GM12878 (cell line): ENCODE data around the gene KIF3A. TPM values are rescaled to one million over a fixed set of nuclear protein-coding genes. Genes with fewer than 3 reads are reported as not detected.

Source experiments
- ATAC-seq: fragments of 200-7000 bp; cut with Tn5 transposase; 3 replicates; pipeline ENCODE4 v1.9.1; 2020; ENCODE audit warnings: mild to moderate bottlenecking, moderate library complexity
- BruUV-seq: library from RNA; stranded (reverse); fragments of 400-500 nt; replicated peaks from 2 replicates; lab custom pipeline; 2021; lab: Mats Ljungman, UMichigan
- CTCF ChIA-PET: fragments of 300-600 bp; sonication (Branson Sonifier 250); formaldehyde crosslinking; extraction: SDS; loops from one replicate; lab custom pipeline; 2021; ENCODE audit warnings: inconsistent platforms; lab: Yijun Ruan, JAX
- POLR2A ChIA-PET: fragments of 350-600 bp; formaldehyde crosslinking; extraction: SDS; loops from one replicate; lab custom pipeline; 2021; ENCODE audit warnings: inconsistent platforms; lab: Charles Lee
- RAD21 ChIA-PET: fragments of 300-600 bp; sonication (Branson Sonifier 250); formaldehyde crosslinking; loops from one replicate; lab custom pipeline; 2023; ENCODE audit warnings: antibody characterized with exemption; ENCODE audit not compliant: unreplicated experiment; lab: Charles Lee
- SMC1A ChIA-PET: fragments of 300-600 bp; sonication (Branson Sonifier 250); formaldehyde crosslinking; loops from one replicate; lab custom pipeline; 2023; ENCODE audit not compliant: unreplicated experiment, uncharacterized antibody; lab: Charles Lee
- DNase-seq: peaks from one replicate; pipeline ENCODE4 v3.0.0-alpha.2; 2011; ENCODE audit warnings: low read depth, low spot score
- FAIRE-seq: peaks from 3 replicates; lab custom pipeline; 2011; peaks lifted over from hg19 to GRCh38; lab: Jason Lieb, UNC
- H2AFZ ChIP-seq: 2 replicates; pipeline ENCODE4 v1.6.0; 2011; ENCODE audit warnings: low read depth, low read length, control low read depth; ENCODE audit not compliant: control insufficient read depth
- H3K27ac ChIP-seq: 2 replicates; pipeline ENCODE4 v1.5.1; 2011; ENCODE audit warnings: control low read depth; ENCODE audit not compliant: control insufficient read depth, insufficient read depth
- H3K27me3 ChIP-seq, 2 experiments: replicated peaks in 1 of 2; 2 replicates each; pipeline versions ENCODE4 v1.6.0 to v1.6.1; 2011; ENCODE audit warnings: low read length in 1 of 2; ENCODE audit not compliant: control insufficient read depth in 2 of 2, insufficient read depth in 2 of 2
- H3K36me3 ChIP-seq, 2 experiments: 2 replicates each; pipeline ENCODE4 v1.5.1; 2011; ENCODE audit warnings: low read length in 1 of 2; ENCODE audit not compliant: control insufficient read depth in 2 of 2, insufficient read depth in 2 of 2
- H3K4me1 ChIP-seq: 2 replicates; pipeline ENCODE4 v1.6.1; 2011; ENCODE audit warnings: mild to moderate bottlenecking, low read length, moderate library complexity, mixed read lengths; ENCODE audit not compliant: control insufficient read depth, insufficient read depth
- H3K4me2 ChIP-seq: 2 replicates; pipeline ENCODE4 v1.6.0; 2011; ENCODE audit warnings: control low read depth; ENCODE audit not compliant: control insufficient read depth, insufficient read depth
- H3K4me3 ChIP-seq: fragments of 200-600 bp; sonication (generic); 2 replicates; pipeline ENCODE4 v1.5.1; 2016
- H3K79me2 ChIP-seq: 2 replicates; pipeline ENCODE4 v1.6.0; 2011; ENCODE audit warnings: low read length; ENCODE audit not compliant: control insufficient read depth, insufficient read depth
- H3K9ac ChIP-seq: 2 replicates; pipeline ENCODE4 v1.8.0; 2011; ENCODE audit warnings: low read length, control low read depth, mixed read lengths; ENCODE audit not compliant: control insufficient read depth, insufficient read depth
- H3K9me3 ChIP-seq: replicated peaks from 3 replicates; pipeline ENCODE4 v1.5.1; 2011; ENCODE audit warnings: mild to moderate bottlenecking, low read length; ENCODE audit not compliant: control insufficient read depth, insufficient read depth
- H4K20me1 ChIP-seq: 2 replicates; pipeline ENCODE4 v1.6.0; 2011; ENCODE audit not compliant: control insufficient read depth, insufficient read depth
- BCL11A ChIP-seq: IDR thresholded peaks from 2 replicates; pipeline ENCODE4 v1.6.1; 2011; ENCODE audit warnings: low read depth, low read length
- BHLHE40 ChIP-seq, 2 experiments: fragments of 450-650 bp in 1 of 2; IDR thresholded peaks; 2 replicates each; pipeline ENCODE4 v1.6.1; 2011 to 2017; ENCODE audit warnings: low read depth in 2 of 2, borderline replicate concordance in 1 of 2, improper control_type of control experiment in 1 of 2, low read length in 1 of 2, mild to moderate bottlenecking in 1 of 2
- KDM1A ChIP-seq: fragments of 200-600 bp; sonication (generic); IDR thresholded peaks from 2 replicates; pipeline ENCODE4 v1.6.1; 2016; ENCODE audit warnings: borderline replicate concordance
- MTA3 ChIP-seq: IDR thresholded peaks from 2 replicates; pipeline ENCODE4 v1.6.1; 2012; ENCODE audit warnings: low read length, inconsistent platforms, borderline replicate concordance
- POLR2A ChIP-seq: IDR thresholded peaks from 2 replicates; pipeline ENCODE4 v1.6.1; 2011; ENCODE audit warnings: low read depth, mild to moderate bottlenecking, low read length
- POU2F2 ChIP-seq: IDR thresholded peaks from 3 replicates; pipeline ENCODE4 v1.6.1; 2011; ENCODE audit warnings: low read depth, mild to moderate bottlenecking, low read length, borderline replicate concordance
- RCOR1 ChIP-seq: conservative IDR thresholded peaks from 2 replicates; pipeline ENCODE4 v1.6.1; 2012; ENCODE audit warnings: low read depth, low read length, improper control_type of control experiment
- SKIL ChIP-seq: fragments of 450-650 bp; IDR thresholded peaks from 2 replicates; pipeline ENCODE4 v1.6.1; 2017; ENCODE audit warnings: mild to moderate bottlenecking, low read depth, inconsistent platforms; ENCODE audit not compliant: poor library complexity, severe bottlenecking
- SMC3 ChIP-seq: IDR thresholded peaks from 2 replicates; pipeline ENCODE4 v1.6.1; 2011; ENCODE audit warnings: low read length, improper control_type of control experiment, borderline replicate concordance
- TCF3 ChIP-seq: IDR thresholded peaks from 2 replicates; pipeline ENCODE4 v1.6.1; 2012; ENCODE audit warnings: low read depth, mild to moderate bottlenecking, low read length, borderline replicate concordance; ENCODE audit not compliant: insufficient read depth
- YBX1 ChIP-seq: fragments of 450-650 bp; IDR thresholded peaks from 2 replicates; pipeline ENCODE4 v1.6.1; 2016; ENCODE audit warnings: antibody characterized with exemption
- ZNF622 ChIP-seq: fragments of 450-650 bp; IDR thresholded peaks from 2 replicates; pipeline ENCODE4 v1.6.1; 2017; ENCODE audit warnings: mild to moderate bottlenecking, inconsistent platforms
- WGBS: methylation state at CpG from one replicate; pipeline ENCODE4 v1.1.6; 2016; ENCODE audit warnings: low lambda C conversion rate; ENCODE audit not compliant: insufficient replicate concordance, insufficient coverage; ENCODE audit errors: missing lambda C conversion rate; 5-methylcytosine and 5-hydroxymethylcytosine counted together
- in situ Hi-C: fragments of 300-500 bp; cut with MboI; formaldehyde crosslinking; loops from 9 replicates; pipeline ENCODE4 v1.14.3; 2018; ENCODE audit warnings: mixed read lengths
- intact Hi-C: fragments of 100-400 bp; cut with micrococcal nuclease; formaldehyde crosslinking; loops from one replicate; pipeline ENCODE4 v1.14.2; 2022; ENCODE audit not compliant: unreplicated experiment
- polyA plus RNA-seq, 11 experiments: library from polyadenylated mRNA; depleted of rRNA in 4 of 11; unstranded in 6 of 11; stranded (reverse) in 5 of 11; fragments of >200 nt; fragmentation: Nextera tagmentation in 4 of 11; fragmentation: Illumina TruSeq in 1 of 11; extraction: Ambion mirVana in 4 of 11; extraction: Trizol in 1 of 11; gene quantifications; 1 replicate in 1 of 11; 2 replicates in 10 of 11; pipeline versions ENCODE4 v1.2.1 to v1.2.3, GENCODE V29; 2011 to 2016; ENCODE audit warnings: inconsistent platforms in 2 of 11, missing spikeins in 2 of 11, low read depth in 1 of 11
- total RNA-seq, 4 experiments: library from RNA; depleted of rRNA in 3 of 4; stranded (reverse); fragments of >200 nt in 3 of 4; fragmentation: Illumina TruSeq in 1 of 4; extraction: Trizol in 1 of 4; gene quantifications; 2 replicates each; pipeline versions ENCODE4 v1.2.1 to v1.2.3, GENCODE V29; 2013 to 2021
- TF ChIP-seq, protein P1 (sequence below): IDR thresholded peaks from 2 replicates; pipeline ENCODE4 v1.6.1; 2011; ENCODE audit warnings: low read depth, low read length, improper control_type of control experiment, borderline replicate concordance

The KIF3A gene
- total and polyA plus RNA-seq, 10 of the 15 experiments (the other 5 are each of a cell fraction or from before 2014, with no cell fraction given) = 2.7 to 36.5 (median 10.0) TPM

DNA sequence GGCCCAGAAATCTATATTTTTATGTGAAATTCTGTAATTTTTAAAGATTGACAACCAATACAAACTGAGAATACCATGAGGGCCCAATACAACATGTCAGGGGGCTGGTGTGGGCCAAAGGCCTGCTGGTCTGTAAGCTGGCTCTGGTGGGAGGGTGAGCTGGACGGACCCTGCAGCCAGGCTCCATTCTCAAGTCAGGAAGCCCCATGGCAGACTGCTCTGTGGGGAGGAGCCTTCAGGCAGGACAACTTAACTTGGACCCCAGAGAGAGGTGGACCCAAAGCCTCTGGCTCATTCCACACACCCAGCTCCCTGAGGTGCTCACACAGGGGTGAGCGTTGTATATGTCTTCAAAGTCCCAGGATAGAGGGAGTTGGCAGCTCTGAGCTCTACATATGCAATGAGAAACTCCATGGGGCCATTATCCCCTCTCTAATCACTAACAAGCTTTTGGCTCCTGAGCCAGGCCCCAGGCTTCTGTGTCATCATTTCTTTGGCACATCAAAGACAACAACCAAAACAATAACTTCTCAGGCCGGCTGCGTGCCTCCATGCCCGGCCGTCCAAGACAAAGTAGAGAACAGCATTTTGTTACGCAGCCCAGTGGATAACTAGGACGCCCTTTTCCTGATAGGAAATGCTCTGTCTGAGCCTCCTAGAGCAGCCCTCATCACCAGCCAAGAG is 33.3 kb upstream of the KIF3A start (continued):
- TF ChIP-seq ZNF622 = no peak
- no peak for TF ChIP-seq YBX1
- TF ChIP-seq POU2F2 = no peak
- no peak for TF ChIP-seq SKIL
- no peak for TF ChIP-seq BCL11A
- TF ChIP-seq MTA3 = no peak
- TF ChIP-seq TCF3 = no peak
- no peak for TF ChIP-seq POLR2A
- TF ChIP-seq, protein P1, sequence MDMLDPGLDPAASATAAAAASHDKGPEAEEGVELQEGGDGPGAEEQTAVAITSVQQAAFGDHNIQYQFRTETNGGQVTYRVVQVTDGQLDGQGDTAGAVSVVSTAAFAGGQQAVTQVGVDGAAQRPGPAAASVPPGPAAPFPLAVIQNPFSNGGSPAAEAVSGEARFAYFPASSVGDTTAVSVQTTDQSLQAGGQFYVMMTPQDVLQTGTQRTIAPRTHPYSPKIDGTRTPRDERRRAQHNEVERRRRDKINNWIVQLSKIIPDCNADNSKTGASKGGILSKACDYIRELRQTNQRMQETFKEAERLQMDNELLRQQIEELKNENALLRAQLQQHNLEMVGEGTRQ = no peak
- TF ChIP-seq KDM1A = no peak
- TF ChIP-seq, all 136 proteins: peak for 0

GRCh38 chr5:132768485-132768868 is 31.1 kb upstream of the KIF3A start:
- no peak overlapping the region for H3K4me3 ChIP-seq
- no peak overlapping the region for H3K4me2 ChIP-seq
- H3K9me3 ChIP-seq = no peaks in the 10 kb centered on the region
- no peaks in the 10 kb centered on the region for H3K27me3 ChIP-seq
- no peak overlapping the region for H3K27ac ChIP-seq
- POLR2A ChIA-PET = interaction anchor here (0.5 to 1.4 kb wide), 3 partner anchors 12 to 15 kb away, joined by 3 to 4 read pairs (median 3); no protein-coding TSS in a partner anchor
- SMC1A ChIA-PET = interaction anchor here (1.0 to 1.7 kb wide), 2 partner anchors 15 to 51 kb away, joined by 3 to 5 read pairs; no protein-coding TSS in a partner anchor
- no TSS peak for BruUV-seq
- ATAC-seq = peak; percentile 8; the same call in 2 of the 3 replicates
- RAD21 ChIA-PET = interaction anchor here (1.2 kb wide), 1 partner anchor 13 kb away, joined by 3 read pairs; no protein-coding TSS in a partner anchor
- 100% methylated on average over 3 of the region's 3 CpGs for WGBS
- no peaks in the 10 kb centered on the region for H3K79me2 ChIP-seq
- CTCF ChIA-PET = no interaction called here
- intact Hi-C loops = no loop called here
- in situ Hi-C loops = no loop called here
- peaks cover 0 to 6% of the 10 kb centered on the region in 2 experiments; a peak in 2 of 4 replicates for H3K36me3 ChIP-seq
- no peak overlapping the region for H3K9ac ChIP-seq
- H2AFZ ChIP-seq = no peak overlapping the region
- no peaks in the 10 kb centered on the region for H3K4me1 ChIP-seq
- no peak for FAIRE-seq
- DNase-seq = no peak
- 0 out of 4 replicates have a peak, but pooled peaks of 1 of the 2 experiments have one; percentile 8 for TF ChIP-seq BHLHE40 (IDR thresholded peaks at IDR 0.05; ENCODE audit: borderline replicate concordance in 1 of 2, low read depth in 2 of 2, low read length in 1 of 2)
- no peak for TF ChIP-seq SMC3
- TF ChIP-seq RCOR1 = no peak
- H4K20me1 ChIP-seq = no peaks in the 10 kb centered on the region
